ENCODE data around the gene COA5.

The COA5 gene

GRCh38 chr2:98573426-98573825, 34.9 kb downstream of the COA5 start:
- DNase-seq (ENCODE audit: low read depth), result no peak
- TF ChIP-seq MYC (IDR thresholded peaks at IDR 0.05; ENCODE audit: low read depth, low read length), result no peak
- no peak for TF ChIP-seq POLR2A (IDR thresholded peaks at IDR 0.05; ENCODE audit: extremely low read depth, insufficient read length)
- TF ChIP-seq CTCF (IDR thresholded peaks at IDR 0.05; ENCODE audit: low read depth, low read length), result no peak
- TF ChIP-seq, protein P1, sequence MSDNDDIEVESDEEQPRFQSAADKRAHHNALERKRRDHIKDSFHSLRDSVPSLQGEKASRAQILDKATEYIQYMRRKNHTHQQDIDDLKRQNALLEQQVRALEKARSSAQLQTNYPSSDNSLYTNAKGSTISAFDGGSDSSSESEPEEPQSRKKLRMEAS (IDR thresholded peaks at IDR 0.05; ENCODE audit: low read depth, low read length), result no peak
- no peak overlapping the region for H3K4me3 ChIP-seq (ENCODE audit: low read depth, low read length)

DNA sequence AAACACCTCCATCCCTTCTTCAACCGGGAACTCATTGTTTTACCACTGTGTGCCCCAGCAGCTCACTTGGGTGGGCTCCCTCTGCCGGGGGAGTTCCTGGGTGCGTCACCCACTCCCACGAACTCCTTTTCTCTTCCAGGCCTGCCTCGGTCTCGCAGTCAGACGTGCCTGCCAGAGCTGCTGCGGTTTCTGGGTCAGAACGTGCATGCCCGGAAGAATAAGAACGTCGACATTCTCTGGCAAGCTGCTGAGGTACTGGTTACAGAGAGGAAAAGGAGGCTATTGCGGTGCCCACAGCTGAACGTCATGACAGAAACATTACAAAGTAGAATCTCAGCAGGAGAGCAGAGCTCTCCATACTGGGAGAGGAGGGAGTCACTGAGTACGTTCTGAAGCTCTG, 35.6 kb downstream of the COA5 start:
- no peak for DNase-seq (ENCODE audit: low read depth)
- no peak for TF ChIP-seq POLR2A (IDR thresholded peaks at IDR 0.05; ENCODE audit: extremely low read depth, insufficient read length)
- TF ChIP-seq CTCF (IDR thresholded peaks at IDR 0.05; ENCODE audit: low read depth, low read length), result no peak
- TF ChIP-seq, protein P1 (IDR thresholded peaks at IDR 0.05; ENCODE audit: low read depth, low read length), result no peak
- no peak for TF ChIP-seq MYC (IDR thresholded peaks at IDR 0.05; ENCODE audit: low read depth, low read length)

GRCh38 chr2:98572211-98572610, 36.1 kb downstream of the COA5 start:
- TF ChIP-seq, protein P1 (IDR thresholded peaks at IDR 0.05; ENCODE audit: low read depth, low read length), result no peak
- TF ChIP-seq CTCF (IDR thresholded peaks at IDR 0.05; ENCODE audit: low read depth, low read length) (no peak), MYC (IDR thresholded peaks at IDR 0.05; ENCODE audit: low read depth, low read length) (no peak), POLR2A (IDR thresholded peaks at IDR 0.05; ENCODE audit: extremely low read depth, insufficient read length) (no peak)
- H3K4me3 ChIP-seq (ENCODE audit: low read depth, low read length), result no peak overlapping the region
- DNase-seq (ENCODE audit: low read depth), result no peak

More for the DNA sequence above, 35.6 kb downstream of the COA5 start:
- no peak overlapping the region for H3K4me3 ChIP-seq (ENCODE audit: low read depth, low read length)

DNA sequence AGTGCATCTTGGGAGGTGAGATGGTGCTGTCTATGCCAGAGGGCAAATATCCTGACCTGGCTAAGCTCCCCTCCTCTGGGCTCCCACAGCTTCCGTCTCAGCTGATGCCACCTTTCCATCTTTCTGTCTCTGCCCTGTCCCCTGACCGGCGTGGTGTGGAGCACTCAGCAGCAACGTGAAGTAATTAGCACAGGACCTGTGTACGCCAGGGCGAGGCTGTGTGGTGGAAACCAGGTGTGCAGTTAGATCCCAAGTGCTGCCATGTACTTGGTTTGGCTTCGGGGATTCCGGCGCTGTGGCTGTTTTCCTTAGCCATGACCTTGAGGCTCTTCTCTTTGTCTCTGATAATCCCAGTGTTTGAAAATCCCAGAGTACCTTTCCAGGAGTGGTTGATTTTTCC, 36.5 kb downstream of the COA5 start:
- H3K4me3 ChIP-seq (ENCODE audit: low read depth, low read length), result no peak overlapping the region
- no peak for DNase-seq (ENCODE audit: low read depth)
- TF ChIP-seq MYC (IDR thresholded peaks at IDR 0.05; ENCODE audit: low read depth, low read length) (no peak), POLR2A (IDR thresholded peaks at IDR 0.05; ENCODE audit: extremely low read depth, insufficient read length) (no peak), CTCF (IDR thresholded peaks at IDR 0.05; ENCODE audit: low read depth, low read length) (no peak)
- TF ChIP-seq, protein P1 (IDR thresholded peaks at IDR 0.05; ENCODE audit: low read depth, low read length), result no peak

- TF ChIP-seq, protein P1 (IDR thresholded peaks at IDR 0.05; ENCODE audit: low read depth, low read length), result no peak
- no peak for TF ChIP-seq POLR2A (IDR thresholded peaks at IDR 0.05; ENCODE audit: extremely low read depth, insufficient read length)
- no peak for TF ChIP-seq CTCF (IDR thresholded peaks at IDR 0.05; ENCODE audit: low read depth, low read length)
- no peak for TF ChIP-seq MYC (IDR thresholded peaks at IDR 0.05; ENCODE audit: low read depth, low read length)
- no peak for DNase-seq (ENCODE audit: low read depth)
- H3K4me3 ChIP-seq (ENCODE audit: low read depth, low read length), result no peak overlapping the region
These were observed 37.1 kb downstream of the COA5 start for GRCh38 chr2:98571121-98571701.
